NCI-H187 (cell line): ENCODE data around the gene CIB4.
"Not testable (repeated sequence)": the region's sequence is repeated elsewhere in the genome, so short reads cannot be mapped to it uniquely, and the experiment has no call there.

Experiments used
- DNase-seq, 2 experiments: peaks; one replicate each; lab custom pipeline; 2025; lab: John Stamatoyannopoulos, UW

CIB4 gene

DNA sequence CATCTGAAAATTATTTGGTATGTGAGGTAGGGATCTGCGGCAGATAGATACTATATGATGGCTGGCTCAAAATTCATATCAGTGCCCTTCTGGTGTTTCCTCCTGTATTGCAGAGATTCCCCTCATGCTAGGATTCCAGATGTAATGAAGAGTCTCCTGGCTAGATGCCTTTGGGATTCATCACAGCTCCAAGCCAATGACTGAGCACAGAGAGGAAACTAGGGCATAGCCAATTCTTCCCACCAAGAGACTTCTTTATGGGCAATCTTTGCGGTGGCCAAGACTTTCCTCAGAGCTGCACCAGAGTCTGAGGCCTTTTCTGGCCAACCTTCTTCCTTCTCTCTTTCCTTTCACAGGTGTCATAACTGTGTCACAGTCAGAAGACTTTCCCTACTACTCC, 25.5 kb upstream of the CIB4 start:
- DNase-seq, result no peak

DNA sequence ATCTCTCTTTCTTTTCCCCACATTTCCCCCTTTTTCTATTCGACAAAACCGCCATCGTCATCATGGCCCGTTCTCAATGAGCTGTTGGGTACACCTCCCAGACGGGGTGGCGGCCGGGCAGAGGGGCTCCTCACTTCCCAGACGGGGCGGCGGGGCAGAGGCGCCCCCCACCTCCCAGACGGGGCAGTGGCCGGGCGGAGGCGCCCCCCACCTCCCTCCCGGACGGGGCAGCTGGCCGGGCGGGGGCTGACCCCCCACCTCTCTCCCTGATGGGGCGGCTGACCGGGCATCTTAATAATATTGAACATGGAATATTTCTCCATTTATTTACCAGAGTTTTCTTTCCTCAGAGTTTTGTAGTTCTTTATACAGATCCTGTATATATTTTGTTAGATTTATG, 24.1 kb upstream of the CIB4 start:
- DNase-seq, result not testable (repeated sequence)

DNA sequence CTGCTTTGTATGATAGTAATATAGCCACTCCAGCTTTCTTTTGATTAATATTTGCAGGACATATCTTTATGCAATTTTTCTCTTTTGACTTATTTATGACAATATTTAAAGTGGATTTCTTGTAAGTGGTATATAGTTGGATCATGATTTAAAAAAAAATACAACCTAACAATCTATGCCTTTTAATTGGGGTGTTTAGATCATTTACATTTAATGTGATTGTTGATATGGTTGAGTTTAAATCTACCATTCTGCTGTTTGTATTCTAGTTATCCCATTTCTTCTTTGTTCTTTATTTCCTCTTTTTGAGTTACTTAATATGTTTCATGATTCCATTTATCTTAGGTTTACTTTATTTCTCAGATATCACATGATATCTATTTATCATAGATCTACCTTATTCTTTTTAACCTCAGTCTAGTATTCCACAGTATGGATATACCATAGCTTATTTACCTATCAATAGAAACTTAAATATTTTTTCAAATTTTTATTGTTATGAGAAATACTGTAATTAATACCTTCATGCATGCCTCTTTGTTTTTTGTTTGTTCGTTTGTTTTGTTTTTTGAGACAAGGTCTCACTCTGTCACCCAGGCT, 19.3 kb upstream of the CIB4 start:
- DNase-seq, result no peak

DNA sequence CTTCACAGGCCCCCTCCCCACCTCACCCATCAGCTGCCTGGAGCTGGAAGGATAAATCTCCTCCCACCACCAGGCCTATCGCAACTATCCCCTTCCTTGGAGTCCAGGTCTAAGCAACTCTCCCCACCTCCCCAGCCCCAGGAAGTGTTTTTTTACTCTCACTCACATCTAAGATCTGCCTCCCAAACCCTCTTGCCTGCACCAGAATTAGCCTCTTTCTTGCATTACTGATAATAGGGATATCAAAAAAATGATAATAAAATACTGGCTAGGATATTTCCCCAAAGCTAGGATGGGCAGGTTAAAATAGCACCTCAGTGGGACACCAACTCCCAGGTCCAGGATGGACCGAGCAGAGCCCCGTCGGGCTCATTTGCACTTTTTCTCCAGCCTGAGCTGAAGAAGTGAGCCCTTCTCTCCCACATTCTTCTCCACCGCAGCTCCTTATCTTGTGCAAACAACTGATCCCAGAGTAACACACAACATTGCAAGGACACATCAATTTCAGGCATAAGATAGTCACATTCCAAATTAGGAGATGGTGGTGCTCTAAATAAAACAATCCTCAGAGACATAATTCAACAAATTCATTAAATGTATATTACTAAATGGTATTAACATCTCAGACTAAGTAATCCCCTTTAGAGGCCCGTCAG, 17.7 kb upstream of the CIB4 start:
- DNase-seq, result no peak

DNA sequence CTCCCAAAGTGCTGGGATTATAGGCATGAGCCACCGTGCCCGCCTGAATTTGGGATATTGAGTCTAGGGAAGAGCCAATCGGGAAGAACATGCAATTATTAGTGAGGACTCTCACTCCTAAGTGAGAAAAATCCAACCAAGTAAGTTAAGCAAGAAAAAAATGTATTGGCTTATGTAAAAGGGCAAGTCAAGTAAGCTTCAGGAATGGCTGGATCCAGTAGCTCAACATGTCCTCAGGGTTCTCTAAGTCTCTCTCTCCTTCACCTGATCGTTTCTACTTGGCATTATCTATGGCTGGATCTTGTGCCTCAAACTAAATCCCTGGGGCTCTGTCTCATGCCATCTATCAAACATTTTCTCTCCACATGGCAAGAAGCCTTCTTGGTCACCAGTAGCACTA, 16.1 kb upstream of the CIB4 start:
- no peak for DNase-seq

DNA sequence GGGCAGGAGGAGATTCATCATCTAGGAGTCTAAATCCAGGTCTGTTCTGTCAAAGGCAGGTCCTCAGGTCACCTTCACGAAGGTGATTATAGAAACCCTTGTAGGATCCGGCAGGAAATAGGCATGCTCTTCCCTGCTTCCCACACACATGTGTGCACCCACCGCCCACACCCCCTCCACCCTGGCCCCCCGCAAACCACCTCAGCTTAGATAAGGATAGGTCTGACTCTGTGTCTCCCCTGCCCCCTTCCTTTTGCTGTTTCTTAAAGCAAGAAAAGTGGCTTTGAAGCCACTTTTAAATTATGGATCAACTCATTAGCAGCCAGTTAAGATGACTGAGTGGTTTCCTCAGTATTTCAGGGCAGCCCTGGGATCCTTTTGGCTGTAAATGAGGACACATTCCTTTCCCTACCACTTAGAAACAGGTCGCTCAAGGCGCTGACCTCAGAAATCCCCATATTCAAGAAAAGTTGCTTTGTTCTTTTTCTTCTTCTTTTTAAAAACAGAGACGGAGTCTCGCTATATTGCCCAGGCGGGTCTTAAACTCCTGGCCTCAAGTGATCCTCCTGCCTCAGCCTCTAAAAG, 14.5 kb upstream of the CIB4 start:
- DNase-seq, result no peak

DNA sequence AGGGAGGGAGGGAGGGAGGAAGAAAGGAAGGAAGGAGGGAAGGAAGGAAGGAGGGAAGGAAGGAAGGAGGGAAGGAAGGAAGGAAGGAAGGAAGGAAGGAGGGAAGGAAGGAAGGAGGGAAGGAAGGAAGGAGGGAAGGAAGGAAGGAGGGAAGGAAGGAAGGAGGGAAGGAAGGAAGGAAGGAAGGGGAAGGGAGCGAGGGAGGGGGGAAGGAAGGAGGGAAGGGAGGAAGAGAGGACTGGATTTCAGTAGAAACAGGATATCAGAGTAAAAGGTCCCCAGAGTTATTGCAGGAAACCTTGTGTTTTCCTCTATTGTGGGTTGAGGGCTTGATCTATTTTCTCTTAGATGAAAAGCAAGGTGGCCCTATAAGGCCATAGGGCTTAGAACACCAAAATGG, 14.0 kb upstream of the CIB4 start:
- not testable (repeated sequence) for DNase-seq

DNA sequence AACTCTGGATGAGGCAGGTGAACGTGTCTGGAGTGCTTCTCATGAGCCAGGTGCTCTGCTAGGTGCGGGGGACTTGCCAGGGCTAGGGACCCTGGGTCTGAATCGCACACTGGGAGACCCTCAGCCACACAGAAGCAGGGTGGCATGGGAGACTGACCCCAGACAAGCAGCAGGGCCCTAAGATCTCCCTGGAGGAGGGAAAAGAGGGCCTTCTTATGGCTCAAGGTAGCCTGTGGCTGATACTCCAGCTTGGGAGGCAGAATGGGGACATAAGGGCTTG, 12.8 kb upstream of the CIB4 start:
- no peak for DNase-seq

DNA sequence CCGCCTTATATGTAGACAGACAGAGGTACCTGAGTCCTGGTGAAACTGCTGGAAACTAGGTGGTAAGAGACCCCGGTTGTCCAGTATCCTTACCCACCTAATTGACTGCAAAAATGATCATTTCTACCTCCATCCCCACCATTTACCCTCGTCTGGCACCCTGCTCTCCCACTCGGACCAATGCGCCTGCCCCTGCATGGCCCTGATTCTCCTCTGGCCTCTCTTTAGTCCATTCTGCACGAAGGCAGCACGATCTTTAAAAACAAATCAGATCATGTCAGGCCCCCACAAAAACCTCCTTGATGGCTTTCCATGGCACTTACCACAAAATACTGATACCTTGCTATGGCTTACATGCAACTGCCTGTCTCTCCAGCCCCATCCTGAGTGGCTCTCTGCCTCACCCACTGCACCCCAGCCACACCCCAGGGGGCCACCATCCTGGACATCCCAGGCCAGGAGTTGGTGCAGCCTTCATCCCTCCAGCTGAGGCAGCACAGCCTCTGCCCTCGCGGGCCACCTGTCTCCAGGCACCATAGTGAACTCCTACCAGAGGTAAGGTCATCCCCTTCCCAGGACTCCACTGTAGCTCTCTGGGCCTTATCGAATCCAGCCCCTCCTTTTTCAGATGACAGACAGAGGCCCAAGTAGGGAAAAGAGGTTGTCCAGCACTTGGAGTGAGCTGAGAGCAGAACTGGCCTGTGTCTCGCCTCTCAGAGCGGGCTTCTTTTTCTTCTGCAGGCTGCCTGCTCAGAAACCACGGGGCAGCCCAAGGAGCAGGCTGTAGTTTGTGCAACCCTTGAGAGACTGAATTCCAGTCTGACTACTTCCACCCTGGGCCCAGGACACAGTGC, 12.3 kb upstream of the CIB4 start:
- no peak for DNase-seq

DNA sequence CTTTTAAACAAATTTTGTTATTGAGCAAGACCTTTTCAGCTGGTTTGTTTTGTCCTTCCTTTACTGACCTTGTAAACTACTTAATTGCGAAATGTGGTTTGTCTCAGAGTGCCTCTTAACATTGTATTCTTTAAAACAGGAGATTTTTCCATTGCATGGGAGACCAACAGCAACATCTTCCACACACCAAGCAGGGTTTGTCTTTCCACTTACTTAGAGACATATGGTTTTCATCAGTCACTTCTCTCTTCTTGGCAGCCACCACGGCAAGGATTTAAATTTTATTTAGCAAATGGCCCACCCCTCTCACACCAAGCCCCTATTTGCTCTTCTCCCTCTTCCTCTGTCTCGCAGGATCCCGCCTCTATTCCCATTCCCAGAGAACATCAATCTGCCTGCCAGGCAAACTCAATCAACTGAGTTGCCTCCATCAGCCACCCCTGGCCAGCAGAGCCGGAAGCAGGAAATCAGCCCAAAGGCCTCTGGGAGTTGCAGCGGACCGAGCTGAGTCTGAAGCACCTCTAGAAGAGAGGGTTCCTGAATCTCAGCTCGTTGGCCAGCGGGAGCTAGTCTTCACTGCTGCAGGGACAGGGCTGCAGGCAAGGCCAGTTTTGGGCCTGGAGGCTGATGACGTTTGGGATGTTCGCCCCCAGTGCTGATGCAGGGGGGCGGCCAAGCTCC, 11.3 kb upstream of the CIB4 start:
- no peak for DNase-seq

DNA sequence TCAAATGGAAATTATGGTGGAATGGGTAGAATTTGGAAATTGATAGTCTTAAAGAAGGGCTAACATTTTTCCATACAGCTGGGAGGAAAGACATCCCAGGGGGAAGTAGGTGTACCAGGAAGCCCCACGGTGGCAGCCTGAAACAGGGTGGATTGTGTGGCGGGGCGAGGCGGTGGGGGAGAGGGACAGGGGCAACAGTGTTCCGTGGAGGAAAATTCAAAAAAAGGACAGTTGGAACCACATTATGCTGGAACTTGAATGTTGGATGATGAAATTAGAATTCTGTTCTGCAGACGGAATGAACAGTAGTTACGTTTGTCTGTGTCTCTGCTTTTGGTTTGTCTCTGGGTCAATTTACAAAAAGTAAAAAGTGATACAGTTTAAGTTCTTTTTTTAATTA, 10.6 kb upstream of the CIB4 start:
- no peak for DNase-seq

DNA sequence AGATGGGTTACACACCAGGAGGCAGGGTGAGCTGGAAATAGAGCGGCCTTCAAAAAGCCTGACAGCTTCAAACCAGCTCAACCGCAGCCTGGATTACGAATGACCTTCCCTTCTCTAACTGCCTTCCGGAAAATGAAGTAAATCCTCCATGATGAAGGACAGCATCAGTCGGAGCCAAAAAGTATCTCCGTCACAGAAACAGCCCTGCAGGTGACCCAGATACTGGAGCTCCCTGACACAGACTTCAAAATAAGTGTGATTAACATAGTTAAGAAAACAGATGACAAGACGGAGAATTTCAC, 10.3 kb upstream of the CIB4 start:
- DNase-seq, result no peak

DNA sequence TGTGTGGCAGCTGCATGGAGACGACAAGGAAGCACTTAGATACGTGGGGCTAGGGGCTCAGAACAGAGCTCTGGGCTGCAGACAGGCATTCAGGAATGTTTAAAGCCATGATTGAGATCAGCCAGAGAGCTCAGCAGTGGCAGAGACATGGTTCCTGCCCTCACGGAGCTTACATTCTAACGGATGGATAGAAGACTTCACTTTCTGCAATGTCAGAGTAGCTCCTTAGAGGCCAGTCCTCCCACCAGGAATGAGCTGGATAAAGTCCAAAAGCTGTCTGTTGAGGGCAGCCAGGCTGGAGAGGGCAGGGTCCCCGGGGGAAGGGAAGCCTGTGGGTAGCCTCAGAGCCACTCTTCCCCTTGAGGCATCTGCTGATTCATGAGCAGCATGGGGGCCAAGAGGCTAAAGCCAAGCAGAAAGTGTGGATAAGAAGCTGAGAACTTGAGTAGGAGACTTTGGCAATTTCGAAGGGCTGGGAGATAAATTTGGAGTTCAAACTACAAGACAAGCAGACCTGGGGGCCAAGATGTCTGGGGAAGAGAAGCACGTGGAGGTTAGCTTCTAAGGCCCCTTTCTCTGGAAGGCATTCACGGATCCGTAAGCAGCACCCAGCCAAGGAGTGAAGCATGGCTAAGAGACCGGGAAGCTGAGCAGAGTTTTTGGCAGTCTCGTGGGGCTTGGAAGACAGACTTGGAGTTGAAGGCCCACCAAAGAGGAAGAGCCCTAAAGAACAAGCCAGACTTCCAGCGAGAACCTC, 9.7 kb upstream of the CIB4 start:
- DNase-seq, result no peak

DNA sequence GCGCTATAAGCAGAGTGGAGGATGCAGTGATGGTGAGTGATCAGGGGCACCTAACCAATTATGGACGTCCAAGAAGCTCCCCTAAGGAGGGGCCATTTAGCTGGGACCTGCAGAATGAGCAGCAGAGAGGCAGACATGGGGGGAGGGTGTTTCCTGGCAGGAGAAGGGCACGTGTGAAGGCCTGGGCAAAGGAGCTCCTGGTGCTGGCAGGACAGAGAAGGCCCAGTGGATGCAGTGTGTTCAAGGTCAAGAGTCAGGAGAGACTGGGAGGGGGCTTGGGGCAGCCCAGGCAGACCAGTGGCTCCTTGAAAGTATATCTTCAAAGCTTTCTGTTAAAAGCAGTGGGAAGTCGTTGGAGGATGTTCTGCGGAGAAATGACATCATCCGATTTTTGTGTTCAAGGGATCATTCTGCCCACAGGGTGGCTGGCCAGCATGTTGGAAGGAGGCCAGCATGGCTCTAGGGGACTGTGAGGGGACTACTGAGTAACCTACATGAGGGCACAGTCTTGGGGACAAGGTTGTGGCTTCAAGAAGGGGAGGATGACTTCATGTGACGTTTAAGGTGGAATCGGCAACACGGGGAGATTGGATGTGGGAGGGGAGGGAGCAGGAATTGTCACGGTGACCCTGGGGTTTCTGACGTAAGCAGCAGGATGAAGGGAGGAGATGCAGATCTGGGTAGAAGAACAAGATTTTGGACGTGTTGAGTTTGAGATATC, 9.0 kb upstream of the CIB4 start:
- no peak for DNase-seq

DNA sequence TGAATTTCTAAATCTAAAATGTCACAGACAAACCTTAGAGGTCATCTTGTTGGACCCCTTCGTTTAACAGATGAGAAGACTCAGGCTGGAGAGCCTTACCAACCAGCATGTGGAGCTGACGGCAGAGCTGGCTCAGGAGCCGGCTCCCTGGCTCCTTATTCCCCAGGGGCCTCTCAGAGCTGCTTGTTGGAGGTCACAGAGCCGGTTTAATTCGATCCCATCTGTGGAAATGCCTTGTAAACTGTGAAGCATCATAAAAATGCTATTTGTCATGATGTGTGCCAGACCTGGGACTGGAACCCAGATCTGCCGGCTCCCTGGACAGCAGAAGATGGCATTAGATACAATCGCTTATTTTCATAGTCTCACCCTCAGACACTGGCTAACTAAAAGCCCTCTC, 8.2 kb upstream of the CIB4 start:
- no peak for DNase-seq

DNA sequence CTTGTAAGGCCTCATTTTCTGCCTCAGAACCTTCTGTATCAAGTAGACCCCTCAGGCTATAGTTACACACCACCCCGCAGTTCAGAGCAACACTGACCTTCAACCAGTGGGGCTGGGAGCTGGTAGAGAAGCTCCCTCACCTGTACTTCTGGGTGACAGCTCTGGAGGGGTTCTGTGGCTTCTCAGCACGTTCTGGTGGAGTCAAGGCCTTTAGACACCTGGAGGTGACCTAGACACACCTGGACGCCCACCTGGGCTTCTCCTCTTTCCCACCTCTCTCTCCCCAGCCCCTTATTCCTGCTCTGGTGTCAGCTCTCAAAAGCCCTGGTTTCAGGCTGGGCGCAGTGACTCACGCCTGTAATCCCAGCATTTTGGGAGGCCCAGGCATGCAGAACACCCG, 7.3 kb upstream of the CIB4 start:
- no peak for DNase-seq

DNA sequence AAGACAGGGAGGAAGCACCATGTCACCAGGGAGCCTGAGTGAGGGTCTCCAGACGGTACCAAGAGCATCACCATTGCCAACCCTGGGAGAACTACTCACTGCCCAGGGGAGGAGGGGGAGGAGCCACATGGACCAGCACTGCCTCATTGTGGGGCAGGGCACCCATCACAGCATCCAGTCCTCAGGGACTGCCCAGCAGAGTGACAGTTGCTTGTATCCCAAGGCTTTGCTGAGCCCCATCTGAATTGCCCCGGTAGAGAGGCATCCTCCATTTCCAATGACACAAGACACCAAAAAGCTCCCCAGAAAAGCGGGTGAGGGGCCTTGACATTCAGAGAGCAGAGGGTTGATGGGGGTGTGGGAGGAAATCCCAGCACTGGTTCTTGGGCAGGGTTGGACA, 6.8 kb upstream of the CIB4 start:
- no peak for DNase-seq

DNA sequence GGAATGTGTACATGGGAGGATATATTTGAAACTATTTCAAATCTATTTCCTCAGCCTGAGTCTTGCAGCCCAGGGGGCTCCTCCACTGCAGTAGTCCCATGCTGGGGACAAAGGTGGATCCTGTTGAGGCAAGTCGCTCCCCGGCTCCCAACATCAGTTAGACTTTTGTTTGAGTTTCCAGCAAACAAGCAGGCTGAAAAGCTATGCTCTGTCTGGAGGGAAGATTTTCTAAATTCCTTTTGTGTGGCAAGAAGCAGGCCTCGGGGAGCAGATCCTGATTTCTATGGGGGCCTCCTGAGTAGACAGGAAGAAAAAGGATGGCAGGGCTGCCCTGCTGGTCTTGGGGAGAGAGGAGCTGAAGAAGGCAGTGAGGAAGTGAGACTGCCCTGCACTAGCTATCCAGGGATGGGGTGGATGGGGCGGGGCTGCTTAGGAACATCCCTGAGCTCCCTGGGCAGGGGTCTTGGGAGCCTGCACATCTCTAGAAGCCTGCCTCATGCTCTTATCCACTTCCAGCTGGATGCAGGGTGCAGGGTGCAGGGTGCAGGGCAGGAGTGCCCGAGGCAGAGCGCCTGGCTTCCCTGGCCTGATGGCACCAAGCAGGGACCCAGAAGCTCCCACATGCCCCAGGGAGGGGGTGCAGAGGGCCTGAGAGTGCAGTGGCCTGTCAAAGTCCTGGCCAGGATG, 6.0 kb upstream of the CIB4 start:
- DNase-seq, result no peak

DNA sequence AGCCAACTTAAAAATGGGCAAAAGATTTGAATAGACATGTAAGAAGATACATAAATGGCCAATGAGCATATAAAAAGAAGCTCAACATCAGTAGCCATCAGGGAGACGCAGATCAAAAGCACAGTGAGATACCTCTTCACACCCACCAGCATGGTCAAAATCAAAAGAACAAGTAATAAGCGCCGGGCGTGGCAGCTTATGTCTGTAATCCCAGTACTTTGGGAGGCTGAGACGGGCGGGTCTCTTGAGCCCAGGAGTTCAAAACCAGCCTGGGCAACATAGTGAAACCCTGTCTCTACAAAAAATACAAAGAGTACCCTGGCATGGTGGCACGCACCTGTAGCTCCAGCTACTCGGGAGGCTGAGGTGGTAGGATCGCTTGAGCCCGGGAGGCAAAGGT, 4.6 kb upstream of the CIB4 start:
- DNase-seq, result no peak

DNA sequence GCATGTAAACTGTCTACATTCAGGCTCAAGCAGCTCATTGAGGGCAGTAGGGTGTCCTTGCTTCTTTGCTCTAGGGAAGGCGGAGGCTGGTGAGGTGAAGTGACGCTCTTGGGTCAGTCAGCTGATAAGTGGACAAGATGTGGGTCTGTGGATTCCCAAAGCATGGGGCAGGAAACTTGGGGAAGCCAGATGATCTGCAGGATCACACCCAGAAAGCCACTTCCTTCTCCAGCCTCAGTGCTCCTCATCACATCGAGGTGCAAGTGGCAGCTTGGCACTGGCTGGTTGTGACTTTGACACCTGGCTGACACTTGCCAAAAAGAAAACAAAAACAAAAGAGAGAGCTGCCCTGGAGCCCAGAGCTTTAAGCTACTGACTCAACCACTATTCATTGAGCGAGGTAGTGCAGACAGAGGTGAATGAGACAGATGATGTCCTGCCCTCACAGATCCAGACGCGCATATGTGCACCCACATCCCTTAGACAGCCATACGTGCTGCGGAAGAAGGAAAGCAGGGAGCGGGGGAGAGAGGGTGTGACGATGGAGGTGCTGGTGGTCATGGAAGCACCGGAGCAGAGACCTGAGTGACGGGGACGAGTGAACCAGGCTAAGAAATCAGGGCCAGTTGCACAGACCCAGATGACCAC, 3.1 kb upstream of the CIB4 start:
- no peak for DNase-seq
